Fibroblast of skin of left quadriceps (primary cell): Measurements from ENCODE around the gene AGAP1.

Source experiments
- DNase-seq, 2 experiments: peaks; one replicate each; pipeline ENCODE4 v3.0.0-alpha.2; 2013; ENCODE audit warnings: low read depth in 2 of 2

AGAP1 gene

DNA sequence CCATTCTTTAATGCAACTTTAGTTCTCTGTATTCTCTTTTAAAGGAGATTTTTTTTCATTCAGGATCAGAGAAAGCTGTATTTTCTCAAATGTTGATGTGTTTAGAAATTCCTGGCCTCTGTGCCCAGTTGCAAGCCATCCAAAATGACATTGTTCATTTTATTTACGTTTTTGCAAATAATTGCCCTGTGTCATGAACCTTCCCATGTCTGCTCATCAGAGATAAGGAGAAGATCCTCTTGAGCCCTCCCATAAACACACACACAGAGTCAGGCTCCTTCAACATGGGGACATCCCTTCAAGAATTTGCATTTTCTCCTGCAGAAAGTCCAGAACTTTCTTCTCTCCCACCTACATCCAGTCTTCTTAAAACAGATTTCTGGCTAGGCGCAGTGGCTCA, 415.5 kb downstream of the AGAP1 start:
- DNase-seq, result no peak

DNA sequence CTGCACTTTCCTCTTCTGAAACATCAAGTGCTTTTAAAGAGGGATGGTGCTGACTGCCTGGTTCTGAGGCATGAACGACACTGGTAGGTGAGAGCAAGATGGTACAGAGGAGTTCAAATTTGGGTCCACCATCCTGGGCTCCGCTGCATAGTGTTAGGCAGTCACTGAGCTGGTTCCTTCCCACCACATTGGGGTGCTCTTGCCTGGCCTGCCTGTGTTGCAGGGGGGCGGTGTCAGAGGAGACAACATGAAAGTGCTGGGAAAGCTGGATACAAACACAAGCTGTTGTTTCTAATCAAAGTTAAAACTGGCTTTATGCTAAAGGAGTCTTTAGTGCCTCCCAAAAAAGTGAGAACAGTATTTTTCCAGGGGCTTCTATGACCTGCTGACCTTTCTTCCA, 416.2 kb downstream of the AGAP1 start:
- no peak for DNase-seq

DNA sequence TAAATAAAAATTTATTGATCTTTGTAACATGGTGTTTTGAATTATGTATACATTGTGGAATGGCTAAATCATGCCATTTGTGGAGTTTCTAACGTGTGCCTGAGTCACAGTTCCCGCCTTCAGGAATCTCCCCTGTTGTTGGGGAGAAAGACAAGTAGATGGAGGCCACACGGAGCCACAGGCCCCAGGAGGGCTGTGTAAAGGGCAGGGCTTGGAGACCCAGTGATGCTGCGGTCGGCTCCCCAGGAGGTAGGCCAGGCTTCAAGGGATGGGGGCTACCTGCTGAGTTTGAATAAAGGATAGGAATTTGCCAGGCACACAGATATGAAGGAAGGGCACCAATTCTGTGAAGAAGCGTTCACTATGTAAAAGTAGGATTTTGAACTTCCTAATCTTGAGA, 417.3 kb downstream of the AGAP1 start:
- DNase-seq, result no peak

DNA sequence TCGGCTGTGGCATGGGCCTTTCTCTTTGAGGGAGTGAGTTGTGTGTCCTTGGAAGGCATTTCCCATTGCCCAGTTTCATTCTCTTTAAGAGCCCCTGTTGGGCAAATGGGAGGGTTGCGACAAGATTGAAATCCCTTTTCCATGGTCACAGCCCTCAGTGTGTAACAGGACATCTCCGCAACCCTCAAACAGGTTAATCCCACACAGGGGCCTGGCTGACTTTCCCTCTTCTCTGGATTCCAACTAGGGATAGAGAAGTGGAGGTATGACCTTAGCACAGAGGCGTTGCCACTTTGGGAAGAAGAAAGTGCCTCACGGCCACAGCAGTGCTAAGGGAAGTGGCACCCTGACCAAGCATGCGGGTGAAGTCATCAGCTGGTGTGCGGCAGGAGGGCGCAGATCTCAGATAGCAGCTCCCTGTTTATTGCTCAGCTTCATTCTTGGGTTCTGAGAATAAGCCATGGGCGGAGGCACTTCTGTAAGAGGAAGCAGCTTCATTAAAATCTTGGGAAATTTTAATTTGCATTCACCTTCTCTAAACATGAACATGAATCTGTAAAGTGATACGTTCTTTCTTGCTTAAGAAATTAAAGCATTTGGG, 417.9 kb downstream of the AGAP1 start:
- DNase-seq, result no peak

DNA sequence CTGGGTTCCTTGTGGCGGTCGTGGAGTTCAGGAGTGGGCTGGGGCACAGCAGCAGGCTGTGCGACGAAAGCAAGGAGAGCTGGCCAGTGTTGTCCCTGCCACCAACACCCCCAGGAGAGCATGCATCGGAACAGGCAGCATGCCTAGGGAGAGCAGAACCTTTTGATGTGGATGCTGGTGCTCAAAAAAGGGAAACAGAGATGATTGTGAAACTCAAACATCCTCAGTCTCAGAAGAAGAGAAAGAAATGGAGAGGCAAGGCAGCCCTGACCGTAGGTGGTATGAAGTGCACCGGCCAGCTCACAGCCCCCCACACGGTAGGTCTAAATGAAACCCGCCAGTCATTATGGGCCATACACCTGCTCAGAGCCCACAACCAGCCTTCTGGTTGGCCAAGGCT, 420.9 kb downstream of the AGAP1 start:
- DNase-seq, result no peak

- no peak for DNase-seq
Measured at GRCh38 chr2:235917506-235917905, 423.7 kb downstream of the AGAP1 start.

- DNase-seq, result no peak
Measured at GRCh38 chr2:235918876-235919275, 425.0 kb downstream of the AGAP1 start.

DNA sequence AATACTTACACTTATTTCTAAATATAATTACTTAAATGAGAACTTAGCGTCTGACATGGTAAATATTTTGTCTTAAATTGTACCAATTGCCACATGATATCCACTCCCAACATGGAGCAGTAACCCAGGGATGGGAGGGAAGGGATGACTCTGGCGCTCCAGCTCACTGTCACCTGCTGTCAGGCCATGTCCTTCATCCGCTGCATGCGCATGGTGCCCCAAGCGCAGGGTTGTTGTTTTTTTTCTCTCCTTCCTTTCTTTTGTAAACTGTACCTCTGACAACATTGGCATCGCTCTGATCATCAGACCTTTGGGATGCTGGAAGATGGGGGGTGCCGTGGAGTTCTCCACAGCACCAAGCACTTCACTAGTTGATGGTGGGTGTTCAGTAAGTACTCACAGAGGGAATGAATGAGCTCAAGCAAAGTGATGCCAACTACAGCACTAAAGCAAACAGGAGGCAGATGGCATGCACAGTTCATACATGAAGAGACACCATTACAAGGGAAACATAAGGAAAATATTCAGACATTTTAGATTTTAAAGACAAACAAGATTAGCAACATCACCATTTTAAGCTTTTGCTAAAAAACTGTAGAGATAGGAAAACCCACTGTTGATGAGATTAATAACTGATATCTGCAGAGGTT, 426.5 kb downstream of the AGAP1 start:
- no peak for DNase-seq

DNA sequence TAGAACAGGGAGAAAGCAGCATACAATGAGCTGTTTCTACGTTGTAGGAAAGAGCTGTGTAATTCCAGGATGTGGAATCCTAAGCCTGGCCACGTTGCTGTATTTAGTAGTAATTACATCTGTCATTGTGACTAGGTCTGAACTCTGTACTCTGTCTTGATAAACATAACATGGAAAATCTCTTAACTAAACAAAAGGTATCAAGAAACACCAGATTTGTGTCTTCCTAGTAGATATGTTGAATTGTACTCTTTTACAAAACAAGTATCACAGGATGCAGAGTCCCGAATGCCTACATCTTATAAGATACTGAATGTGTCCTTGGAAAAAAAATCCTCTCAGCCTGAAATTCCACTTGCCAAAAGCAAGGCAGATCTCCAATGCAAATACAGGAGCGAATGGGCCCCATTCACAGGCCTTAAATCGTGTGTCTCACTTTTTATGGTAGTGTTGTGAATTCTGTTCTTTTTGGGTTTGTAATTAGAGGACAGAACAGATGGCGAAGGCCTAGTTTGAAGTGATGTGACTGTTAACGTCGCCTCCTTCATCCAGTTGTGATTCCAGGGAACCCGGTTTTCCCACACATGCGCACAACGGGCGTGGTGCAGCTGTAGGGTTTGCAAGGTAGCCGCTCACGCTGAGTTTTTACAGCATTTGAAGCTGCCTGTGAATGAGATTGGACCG, 427.8 kb downstream of the AGAP1 start:
- DNase-seq, result no peak

GRCh38 chr2:235922839-235923238, 429.0 kb downstream of the AGAP1 start:
- DNase-seq, result no peak

DNA sequence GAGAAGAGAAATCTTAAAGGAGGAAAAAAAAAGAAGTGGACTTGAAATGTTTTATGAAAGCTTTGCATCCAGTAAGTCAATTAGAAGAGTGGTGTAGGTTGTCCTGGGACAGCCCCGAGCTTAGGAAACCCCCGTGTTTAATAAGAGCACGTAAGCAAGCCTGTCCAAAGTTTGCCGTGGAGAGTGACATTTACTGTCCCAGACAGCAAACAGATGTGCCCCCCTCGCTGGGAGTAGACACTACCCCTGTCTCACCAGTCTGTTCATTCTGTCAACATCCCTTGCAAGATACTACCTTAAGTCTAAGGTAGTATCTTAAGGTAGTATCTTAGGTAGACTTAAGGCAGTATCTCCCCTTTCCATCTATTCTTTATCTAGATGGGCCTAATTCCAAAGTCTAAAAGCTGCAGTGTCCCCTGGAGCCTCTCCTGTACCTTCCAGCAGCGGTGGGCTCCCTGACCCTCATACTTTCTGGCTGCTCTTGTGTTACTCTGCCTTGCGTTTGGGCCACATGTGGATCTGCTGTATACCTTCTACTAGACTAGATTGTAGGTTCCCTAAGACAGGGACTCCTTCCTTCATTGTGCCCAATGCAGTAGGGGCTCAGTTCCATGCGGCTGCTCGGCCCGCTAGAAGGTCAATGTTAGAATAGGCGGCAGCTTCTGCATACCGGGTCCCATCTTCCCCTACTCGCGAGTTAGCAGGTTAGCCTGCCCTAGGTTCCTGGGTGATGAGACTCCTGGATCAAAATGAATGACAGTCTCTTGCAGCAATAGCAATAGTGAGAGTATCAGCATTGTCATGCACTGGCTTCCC, 430.2 kb downstream of the AGAP1 start:
- no peak for DNase-seq

GRCh38 chr2:235924675-235925063, 430.8 kb downstream of the AGAP1 start:
- DNase-seq, result no peak

GRCh38 chr2:235925250-235925919, 431.5 kb downstream of the AGAP1 start:
- DNase-seq, result no peak

DNA sequence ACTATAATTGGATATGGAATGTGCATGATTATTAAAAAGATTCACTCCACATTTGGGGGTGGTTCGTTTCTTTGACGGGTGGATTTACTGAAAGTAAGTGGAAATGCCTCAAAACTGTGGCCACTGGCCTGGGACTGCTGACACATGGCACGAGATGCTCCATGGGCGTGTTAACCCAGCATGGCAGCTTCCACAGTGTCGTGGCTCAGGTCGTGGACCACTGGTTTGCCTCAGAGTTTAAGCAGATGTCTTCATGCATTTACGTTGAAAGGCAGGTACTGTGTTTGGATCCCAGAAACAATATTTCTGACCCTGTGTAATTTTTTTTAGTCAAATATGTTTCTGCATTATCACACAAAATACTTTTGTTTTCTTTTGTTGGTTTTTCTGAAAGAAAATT, 432.4 kb downstream of the AGAP1 start:
- no peak for DNase-seq

- no peak for DNase-seq
Measured at GRCh38 chr2:235928751-235929370, 435.0 kb downstream of the AGAP1 start.

GRCh38 chr2:235930701-235931100, 436.9 kb downstream of the AGAP1 start:
- DNase-seq, result no peak

GRCh38 chr2:235931676-235932075, 437.8 kb downstream of the AGAP1 start:
- no peak for DNase-seq

- no peak for DNase-seq
Measured at GRCh38 chr2:235934059-235934773, 440.4 kb downstream of the AGAP1 start.

DNA sequence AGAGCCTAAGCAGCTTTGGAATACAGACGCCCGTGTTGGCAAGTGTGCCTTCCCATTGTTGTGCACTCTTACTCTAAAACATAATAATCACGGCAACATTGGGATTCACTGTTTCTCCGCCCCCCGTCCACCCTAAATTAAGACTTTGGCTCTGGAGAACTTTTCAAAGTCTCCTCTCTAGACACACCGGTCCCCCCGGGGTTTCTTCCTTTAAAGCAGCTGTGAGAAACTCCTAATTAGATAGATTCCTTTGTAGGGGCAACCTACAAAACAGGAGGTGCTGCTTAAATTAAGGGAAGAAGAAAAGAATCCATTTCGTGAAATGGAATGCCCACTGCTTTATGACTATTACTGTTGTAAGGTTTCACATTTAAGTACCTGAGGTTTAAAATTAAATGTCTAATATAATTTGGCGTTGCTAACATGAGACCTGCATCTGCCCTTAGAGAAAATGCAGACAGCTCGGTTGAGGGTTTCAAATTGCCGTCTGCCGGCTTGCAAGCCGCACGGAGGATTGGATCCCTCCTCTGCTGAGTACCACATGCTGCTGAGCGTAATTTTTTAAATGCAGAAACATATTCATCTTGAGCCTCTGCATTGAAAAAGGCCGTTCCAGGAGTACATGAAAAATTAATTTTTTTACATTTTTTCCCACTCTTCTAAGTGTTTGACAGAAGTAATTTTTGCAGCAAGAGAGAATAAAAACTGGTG, 441.1 kb downstream of the AGAP1 start:
- DNase-seq, result no peak

- DNase-seq, result no peak
Measured at GRCh38 chr2:235935773-235936172, 441.9 kb downstream of the AGAP1 start.
